Esophagus muscularis mucosa (tissue), 4 donors: Measurements from ENCODE around the gene ZNF423.

Source experiments
- CTCF ChIP-seq, 3 experiments: fragments of 200-600 bp in 2 of 3; fragments of 450-650 bp in 1 of 3; sonication (generic) in 2 of 3; IDR thresholded peaks; one replicate each; pipeline ENCODE4 v1.5.1; 2017 to 2019; ENCODE audit warnings: antibody characterized with exemption in 3 of 3, mild to moderate bottlenecking in 2 of 3, moderate library complexity in 1 of 3
- EP300 ChIP-seq: sonication (generic); formaldehyde crosslinking; IDR thresholded peaks from one replicate; pipeline ENCODE4 v1.6.1; 2017; ENCODE audit warnings: antibody characterized with exemption
- POLR2A ChIP-seq: fragments of 450-650 bp; IDR thresholded peaks from one replicate; pipeline ENCODE4 v1.6.1; 2017; ENCODE audit warnings: antibody characterized with exemption, moderate library complexity, mild to moderate bottlenecking, low read depth
- POLR2AphosphoS5 ChIP-seq, 2 donors: sonication (generic); formaldehyde crosslinking; IDR thresholded peaks; one replicate each; pipeline ENCODE4 v1.6.1; 2017; ENCODE audit warnings: antibody characterized with exemption in 2 of 2

- TF ChIP-seq POLR2A (no peak), EP300 (no peak), CTCF (IDR thresholded peaks at IDR 0.05) (no peak), POLR2AphosphoS5 (IDR thresholded peaks at IDR 0.05) (no peak)
Measured at GRCh38 chr16:49602201-49602975, 253.5 kb downstream of the ZNF423 start.
